Uterine smooth muscle cell (primary cell): ENCODE measurements around the gene EPOP. TPM values are rescaled to one million over a fixed set of nuclear protein-coding genes. Genes with fewer than 3 reads are reported as not detected.

ENCODE experiments used
- total RNA-seq: library from RNA; depleted of rRNA; stranded (reverse); fragments of >200 nt; gene quantifications from 2 replicates; pipeline ENCODE4 v1.2.3, GENCODE V29; 2014

Gene EPOP
- 0.55 and 0.87 TPM in 2 replicates for total RNA-seq

GRCh38 chr17:38674749-38675615 is at the start of gene EPOP:
Gene EPOP (minus strand): TSS chr17:38674957. CDS start chr17:38674495, 462 bp downstream.

GRCh38 chr17:38704606-38705522 is 30.1 kb upstream of the EPOP start, which contains the start of gene MLLT6:
Gene MLLT6 (plus strand): TSS chr17:38705273. CDS start chr17:38705633, 360 bp downstream.

Other genes with a start within 250 kb of the EPOP start
- 37.5 and 57.9 TPM in 2 replicates for gene ARHGAP23, start 246.5 kb downstream of the EPOP start, total RNA-seq
- under 0.01 and 0.12 TPM in 2 replicates for gene SRCIN1, start 69.0 kb downstream of the EPOP start, total RNA-seq
- 19.7 and 20.7 TPM in 2 replicates for gene MLLT6, start 30.3 kb upstream of the EPOP start, total RNA-seq
- gene CISD3, start 55.4 kb upstream of the EPOP start, total RNA-seq = 2.7 and 4.0 TPM in 2 replicates
- 2.2 and 4.0 TPM in 2 replicates for gene PCGF2, start 73.4 kb upstream of the EPOP start, total RNA-seq
- 315 and 392 TPM in 2 replicates for gene PSMB3, start 77.8 kb upstream of the EPOP start, total RNA-seq
- 61.8 and 74.5 TPM in 2 replicates for gene PIP4K2B, start 124.6 kb upstream of the EPOP start, total RNA-seq
- 10.9 and 12.6 TPM in 2 replicates for gene CWC25, start 150.4 kb upstream of the EPOP start, total RNA-seq
- gene RPL23, start 178.8 kb upstream of the EPOP start, total RNA-seq = 1,266 and 1,824 TPM in 2 replicates
- 88.9 and 104 TPM in 2 replicates for gene LASP1, start 195.1 kb upstream of the EPOP start, total RNA-seq